Germinal center (tissue), 1 donor: ENCODE data around the gene NTSR2.
"Not testable (repeated sequence)": the region's sequence is repeated elsewhere in the genome, so short reads cannot be mapped to it uniquely, and the experiment has no call there.

ENCODE experiments used
- DNase-seq: peaks from one replicate; pipeline ENCODE4 v3.0.0; 2012; ENCODE audit warnings: mixed read lengths, low spot score

The NTSR2 gene

GRCh38 chr2:11679486-11680181, 9.6 kb upstream of the NTSR2 start:
- no peak for DNase-seq

- no peak for DNase-seq
Observed at GRCh38 chr2:11679016-11679415, 9.0 kb upstream of the NTSR2 start.

GRCh38 chr2:11678306-11678960, 8.4 kb upstream of the NTSR2 start:
- DNase-seq, result no peak

- no peak for DNase-seq
Observed at GRCh38 chr2:11677136-11678055, 7.4 kb upstream of the NTSR2 start.

GRCh38 chr2:11676640-11677039, 6.6 kb upstream of the NTSR2 start:
- no peak for DNase-seq

- no peak for DNase-seq
Observed at GRCh38 chr2:11675423-11676112, 5.6 kb upstream of the NTSR2 start.

GRCh38 chr2:11674983-11675382, 5.0 kb upstream of the NTSR2 start:
- no peak for DNase-seq

- DNase-seq, result peak; percentile 29
Observed at GRCh38 chr2:11672407-11672806, 2.4 kb upstream of the NTSR2 start.

GRCh38 chr2:11667866-11668637, 1.9 kb downstream of the NTSR2 start:
- DNase-seq, result no peak

GRCh38 chr2:11667194-11667593, 2.8 kb downstream of the NTSR2 start:
- DNase-seq, result no peak

GRCh38 chr2:11665510-11666362, 4.3 kb downstream of the NTSR2 start:
- DNase-seq, result no peak

GRCh38 chr2:11665028-11665427, 5.0 kb downstream of the NTSR2 start:
- no peak for DNase-seq

GRCh38 chr2:11663427-11663826, 6.6 kb downstream of the NTSR2 start:
- DNase-seq, result no peak

- no peak for DNase-seq
Observed at GRCh38 chr2:11662882-11663281, 7.1 kb downstream of the NTSR2 start.

GRCh38 chr2:11661891-11662435, 8.0 kb downstream of the NTSR2 start:
- DNase-seq, result no peak

GRCh38 chr2:11660396-11660795, 9.6 kb downstream of the NTSR2 start:
- not testable (repeated sequence) for DNase-seq

- no peak for DNase-seq
Observed at GRCh38 chr2:11659851-11660250, 10.1 kb downstream of the NTSR2 start.

GRCh38 chr2:11659115-11659475, 10.9 kb downstream of the NTSR2 start:
- no peak for DNase-seq

GRCh38 chr2:11658208-11659114, 11.5 kb downstream of the NTSR2 start:
- DNase-seq, result no peak
